HG03175 (cell line): ENCODE data around the gene ACAD10.
"Not testable (repeated sequence)": the region's sequence is repeated elsewhere in the genome, so short reads cannot be mapped to it uniquely, and the experiment has no call there.

Source experiments
- ATAC-seq: cut with Tn5 transposase; IDR thresholded peaks from one replicate; pipeline ENCODE4 v1.9.1; 2021; ENCODE audit warnings: mild to moderate bottlenecking, moderate library complexity; ENCODE audit not compliant: unreplicated experiment

ACAD10 gene

DNA sequence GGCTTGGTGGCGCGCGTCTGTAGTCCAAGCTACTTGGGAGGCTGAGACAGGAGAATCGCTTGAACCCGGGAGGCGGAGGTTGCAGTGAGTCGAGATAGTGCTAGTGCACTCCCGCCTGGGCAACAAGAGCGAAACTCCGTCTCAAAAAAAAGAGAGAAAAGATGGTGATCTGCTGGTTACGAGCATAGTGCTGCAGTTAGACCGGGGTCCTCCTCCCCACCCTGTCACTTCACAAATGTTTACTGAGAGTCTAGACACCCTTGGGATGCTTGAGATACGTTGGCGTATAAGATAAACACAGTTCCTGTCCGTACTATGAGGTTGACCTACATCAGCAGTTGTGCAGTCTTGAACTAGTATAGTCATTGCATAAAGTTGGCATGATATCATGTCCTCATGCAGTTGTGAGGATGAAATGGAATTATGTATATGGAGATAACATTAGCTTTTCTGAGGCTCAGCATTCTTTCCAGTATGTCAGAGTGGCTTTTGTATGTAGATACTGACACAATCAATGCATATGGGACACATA, 787 bp downstream of the ACAD10 start:
- ATAC-seq = no peak

DNA sequence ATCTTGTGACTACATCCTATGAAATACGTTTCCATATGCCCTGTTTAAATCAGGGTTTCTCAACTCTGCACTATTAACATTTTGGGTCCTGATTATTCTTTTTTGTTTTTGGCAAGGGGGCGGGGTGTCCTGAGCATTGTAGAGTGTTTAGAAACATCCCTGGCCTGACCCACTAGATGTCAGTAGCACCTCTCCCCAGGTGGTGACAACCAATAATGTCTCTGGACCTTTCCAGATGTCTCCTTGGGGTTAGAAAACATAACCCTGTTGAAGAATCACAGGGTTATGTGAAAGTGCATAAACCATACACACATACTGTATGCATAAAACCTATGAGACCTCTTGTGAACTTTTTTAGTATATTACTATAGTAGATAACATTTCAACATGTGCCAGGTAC, 1.4 kb downstream of the ACAD10 start:
- ATAC-seq = peak; percentile 34

DNA sequence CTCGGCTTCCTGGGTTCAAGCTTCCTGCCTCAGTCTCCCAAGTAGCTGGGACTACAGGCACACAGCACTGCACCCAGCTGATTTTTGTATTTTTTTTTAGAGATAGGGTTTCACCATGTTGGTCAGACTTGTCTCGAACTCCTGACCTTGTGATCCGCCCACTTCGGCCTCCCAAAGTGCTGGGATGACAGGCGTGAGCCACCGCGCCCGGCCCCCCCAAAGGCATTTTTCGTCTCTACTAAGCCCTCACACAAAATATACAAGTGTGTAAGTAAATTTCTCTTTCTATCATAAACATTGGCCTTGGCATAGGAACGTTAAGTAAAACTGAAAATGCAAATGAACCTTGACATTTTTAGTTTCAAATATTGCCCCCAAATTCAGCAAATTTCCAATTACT, 2.1 kb downstream of the ACAD10 start:
- ATAC-seq = no peak

DNA sequence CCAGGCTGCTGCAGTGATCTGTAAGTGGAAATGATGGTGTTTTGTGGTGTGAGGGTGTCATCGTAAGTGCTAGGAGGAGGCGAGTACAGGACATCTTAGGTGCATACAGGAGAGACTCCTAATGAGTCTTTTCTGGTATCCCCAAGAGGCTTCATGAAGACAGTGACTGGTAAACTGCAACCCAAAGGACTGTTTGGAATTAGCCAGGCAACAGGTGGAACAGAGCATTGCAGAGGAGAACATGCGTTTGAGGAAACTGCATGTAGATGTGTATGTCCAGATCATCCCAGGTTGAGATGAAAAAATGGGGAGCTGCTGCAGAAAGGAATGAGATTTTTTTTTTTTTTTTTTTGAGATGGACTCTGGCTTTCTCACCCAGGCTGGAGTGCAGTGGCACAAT, 5.4 kb downstream of the ACAD10 start:
- no peak for ATAC-seq

DNA sequence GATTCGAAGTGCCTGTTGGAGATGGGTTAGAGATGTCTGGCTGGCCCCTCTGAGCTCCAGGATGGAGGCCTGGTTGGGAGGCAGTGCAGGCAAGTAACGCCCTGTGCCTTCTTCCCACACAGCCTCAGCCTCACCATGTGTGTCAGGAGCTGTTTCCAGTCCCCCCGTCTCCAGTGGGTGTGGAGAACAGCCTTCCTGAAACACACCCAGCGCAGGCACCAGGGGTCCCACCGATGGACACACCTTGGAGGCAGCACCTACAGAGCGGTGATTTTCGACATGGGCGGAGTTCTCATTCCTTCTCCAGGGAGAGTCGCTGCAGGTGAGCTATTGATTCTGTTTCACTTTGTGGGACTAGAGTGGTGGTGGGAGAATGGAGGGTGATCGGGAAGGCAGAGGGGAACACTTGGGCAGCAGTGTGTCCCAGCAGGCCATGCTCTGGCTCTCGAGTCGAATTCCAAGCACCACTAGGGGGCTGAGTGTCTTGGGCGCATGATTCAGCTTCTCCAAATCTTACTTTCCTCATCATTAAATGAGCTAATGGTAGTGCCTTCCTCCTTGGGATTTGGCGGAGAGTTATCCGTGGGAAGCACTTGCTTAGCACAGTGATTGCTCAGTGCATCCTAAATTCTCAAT, 6.8 kb downstream of the ACAD10 start:
- ATAC-seq = no peak

DNA sequence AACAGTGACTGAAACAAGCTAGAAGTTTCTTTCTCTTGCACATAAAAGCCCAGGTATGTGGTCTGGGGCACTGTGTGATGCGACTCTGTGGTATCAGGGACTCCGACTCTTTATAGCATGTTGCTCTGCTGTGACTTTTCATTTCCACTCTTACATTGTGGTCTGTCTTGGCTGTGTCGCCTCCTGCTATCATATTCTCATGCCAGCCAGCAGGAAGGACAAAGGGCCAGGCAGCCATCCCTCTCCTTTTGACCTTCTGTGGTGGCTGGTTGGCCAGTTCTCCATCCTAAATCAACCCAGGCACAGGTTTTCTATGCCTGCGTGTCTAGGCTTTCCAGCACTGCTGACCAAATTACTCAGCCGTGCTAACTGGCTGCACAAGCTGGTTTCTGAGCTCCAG, 8.0 kb downstream of the ACAD10 start:
- no peak for ATAC-seq

DNA sequence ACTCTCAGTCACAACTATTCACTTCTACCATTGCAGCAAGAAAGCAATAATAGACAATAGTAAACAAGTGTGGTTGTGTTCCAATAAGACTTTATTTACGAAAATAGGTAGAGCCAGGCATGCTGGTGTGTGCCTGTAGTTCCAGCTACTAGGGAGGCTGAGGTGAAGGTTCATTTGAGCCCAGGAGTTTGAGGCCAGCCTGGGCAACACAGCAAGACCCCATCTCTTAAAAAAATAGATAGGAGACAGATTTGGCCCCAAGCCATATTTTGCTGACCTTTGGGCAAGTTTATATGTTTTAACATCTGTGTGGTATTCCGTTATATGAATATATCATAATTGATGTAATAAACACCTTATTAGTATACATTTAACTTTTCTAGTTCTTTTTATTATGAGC, 14.1 kb downstream of the ACAD10 start:
- no peak for ATAC-seq

DNA sequence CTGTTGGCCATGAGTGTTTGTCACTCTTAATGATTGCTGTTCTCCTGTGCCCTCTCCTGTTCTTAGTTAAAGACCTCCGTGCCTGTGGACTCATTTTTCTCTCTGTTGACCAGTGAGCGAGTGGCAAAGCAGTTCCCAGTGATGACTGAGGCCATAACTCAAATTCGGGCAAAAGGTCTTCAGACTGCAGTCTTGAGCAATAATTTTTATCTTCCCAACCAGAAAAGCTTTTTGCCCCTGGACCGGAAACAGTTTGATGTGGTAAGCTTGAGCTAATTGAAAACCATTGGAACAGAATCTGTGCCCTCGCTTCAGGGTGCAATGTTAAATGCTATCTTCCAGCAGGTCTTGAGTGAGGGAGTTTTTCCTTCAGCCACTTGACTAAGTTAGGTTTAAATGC, 19.8 kb downstream of the ACAD10 start:
- no peak for ATAC-seq

DNA sequence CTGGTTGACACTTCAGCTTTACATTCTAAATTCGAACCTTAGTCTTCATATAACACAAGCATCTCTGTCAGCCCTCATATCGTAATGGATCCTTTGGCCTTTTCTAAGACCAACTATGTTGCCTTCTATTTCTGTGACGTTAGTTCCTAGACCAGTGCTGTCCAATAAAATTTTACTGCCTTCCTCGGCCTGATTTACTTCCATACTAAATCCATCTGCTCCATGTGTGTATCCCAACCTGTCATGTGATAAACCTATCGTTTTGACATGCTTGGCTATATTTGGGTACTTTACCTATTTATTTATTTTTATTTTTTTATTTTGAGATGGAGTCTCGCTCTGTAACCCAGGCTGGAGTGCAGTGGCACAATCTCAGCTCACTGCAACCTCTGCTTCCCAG, 20.3 kb downstream of the ACAD10 start:
- ATAC-seq = no peak

DNA sequence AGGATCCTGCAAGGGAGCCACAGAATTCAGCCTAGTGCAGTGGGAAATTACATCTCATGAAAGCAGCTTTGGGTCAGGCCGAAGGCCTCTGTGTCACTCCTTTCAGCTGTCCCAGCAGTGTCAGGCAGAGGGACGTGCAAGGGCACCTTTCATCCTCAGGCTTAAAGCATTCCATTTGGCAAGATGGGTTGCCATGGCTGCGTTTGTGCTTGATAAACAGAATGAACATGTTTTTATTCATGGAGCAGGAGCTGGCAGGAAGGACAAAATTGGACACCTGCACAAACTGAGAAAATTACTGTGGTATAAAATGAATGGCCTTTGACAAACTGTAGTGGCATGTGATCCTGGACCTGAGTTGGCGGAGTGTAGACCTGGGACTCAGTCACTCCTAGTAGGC, 29.4 kb downstream of the ACAD10 start:
- ATAC-seq = no peak

DNA sequence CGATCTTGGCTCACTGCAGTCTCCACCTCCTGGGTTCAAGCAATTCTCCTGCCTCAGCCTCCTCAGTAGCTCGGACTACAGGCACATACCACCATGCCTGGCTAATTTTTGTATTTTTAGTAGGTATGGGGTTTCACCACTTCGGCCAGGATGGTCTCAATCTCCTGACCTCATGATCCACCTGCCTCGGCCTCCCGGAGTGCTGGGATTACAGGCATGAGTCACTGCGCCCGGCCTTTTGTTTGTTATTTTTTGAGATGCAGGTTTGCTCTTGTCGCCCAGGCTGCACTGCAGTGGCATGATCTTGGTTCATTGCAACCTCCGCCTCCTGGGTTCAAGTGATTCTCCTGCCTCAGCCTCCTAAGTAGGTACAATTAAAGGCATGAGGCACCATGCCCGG, 33.5 kb downstream of the ACAD10 start:
- ATAC-seq = not testable (repeated sequence)

DNA sequence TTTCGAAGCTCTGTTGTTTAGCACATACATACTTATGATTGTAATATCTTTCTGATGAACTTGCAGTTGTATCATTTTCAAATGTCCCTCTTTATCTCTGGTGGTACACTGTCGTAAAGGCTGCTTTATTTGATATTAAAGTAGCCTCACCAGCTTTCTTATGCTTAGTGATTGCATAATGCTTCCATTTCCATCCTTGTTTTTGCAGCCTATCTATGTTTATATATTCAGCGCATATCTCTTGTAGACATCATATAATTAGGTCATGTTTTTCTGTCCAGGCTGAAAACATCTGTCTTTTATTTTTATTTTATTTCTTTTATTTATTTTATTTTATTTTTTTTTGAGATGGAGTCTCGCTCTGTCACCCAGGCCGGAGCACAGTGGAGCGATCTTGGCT, 34.6 kb downstream of the ACAD10 start:
- no peak for ATAC-seq

DNA sequence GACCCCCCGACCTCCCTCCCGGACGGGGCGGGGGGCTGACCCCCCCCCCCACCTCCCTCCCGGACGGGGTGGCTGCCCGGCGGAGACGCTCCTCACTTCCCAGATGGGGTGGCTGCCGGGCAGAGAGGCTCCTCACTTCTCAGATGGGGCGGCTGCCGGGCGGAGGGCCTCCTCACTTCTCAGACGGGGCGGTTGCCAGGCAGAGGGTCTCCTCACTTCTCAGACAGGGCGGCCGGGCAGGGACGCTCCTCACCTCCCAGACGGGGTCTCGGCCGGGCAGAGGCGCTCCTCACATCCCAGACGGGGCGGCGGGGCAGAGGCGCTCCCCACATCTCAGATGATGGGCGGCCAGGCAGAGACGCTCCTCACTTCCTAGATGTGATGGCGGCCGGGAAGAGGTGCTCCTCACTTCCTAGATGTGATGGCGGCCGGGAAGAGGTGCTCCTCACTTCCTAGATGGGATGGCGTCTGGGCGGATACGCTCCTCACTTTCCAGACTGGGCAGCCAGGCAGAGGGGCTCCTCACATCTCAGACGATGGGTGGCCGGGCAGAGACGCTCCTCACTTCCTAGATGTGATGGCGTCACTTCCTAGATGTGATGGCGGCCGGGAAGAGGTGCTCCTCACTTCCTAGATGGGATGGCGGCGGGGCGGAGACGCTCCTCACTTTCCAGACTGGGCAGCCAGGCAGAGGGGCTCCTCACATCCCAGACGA, 38.0 kb downstream of the ACAD10 start:
- ATAC-seq = not testable (repeated sequence)

DNA sequence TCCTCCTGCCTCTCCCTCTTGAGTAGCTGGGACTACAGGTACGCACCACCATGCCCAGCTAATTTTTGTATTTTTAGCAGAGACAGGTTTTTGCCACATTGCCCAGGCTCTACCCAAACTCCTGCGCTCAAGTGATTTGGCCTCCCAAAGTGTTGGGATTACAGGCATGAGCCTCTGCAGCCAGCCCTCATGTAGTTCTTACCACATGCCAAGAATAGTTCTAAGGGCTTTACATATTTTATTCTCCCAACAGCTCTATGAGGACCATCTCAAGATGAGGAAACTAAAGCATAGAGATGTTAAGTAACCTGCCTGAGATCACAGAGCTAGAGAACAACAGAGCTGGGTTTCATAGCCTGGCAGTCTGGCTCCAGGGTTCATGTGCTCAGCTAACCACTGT, 42.9 kb downstream of the ACAD10 start:
- no peak for ATAC-seq

DNA sequence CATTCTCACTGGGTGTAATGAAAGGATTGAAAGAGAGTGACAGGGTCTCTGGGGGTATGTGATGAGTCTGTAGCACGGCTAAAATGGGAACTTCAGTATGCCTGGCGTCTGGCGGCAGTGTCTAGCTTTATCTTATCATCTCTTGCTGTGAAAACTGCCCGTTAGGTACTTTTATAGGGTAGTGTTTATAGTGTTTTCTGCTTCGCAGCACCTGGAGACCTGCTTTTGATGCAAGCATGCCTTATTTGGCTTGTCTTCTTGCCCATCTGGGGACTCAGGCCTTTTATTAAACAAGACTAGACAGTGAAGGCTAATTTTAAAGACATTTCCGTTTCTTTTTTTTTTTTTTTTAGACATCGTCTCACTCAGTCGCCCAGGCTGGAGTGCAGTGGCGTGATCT, 44.6 kb downstream of the ACAD10 start:
- ATAC-seq = no peak

DNA sequence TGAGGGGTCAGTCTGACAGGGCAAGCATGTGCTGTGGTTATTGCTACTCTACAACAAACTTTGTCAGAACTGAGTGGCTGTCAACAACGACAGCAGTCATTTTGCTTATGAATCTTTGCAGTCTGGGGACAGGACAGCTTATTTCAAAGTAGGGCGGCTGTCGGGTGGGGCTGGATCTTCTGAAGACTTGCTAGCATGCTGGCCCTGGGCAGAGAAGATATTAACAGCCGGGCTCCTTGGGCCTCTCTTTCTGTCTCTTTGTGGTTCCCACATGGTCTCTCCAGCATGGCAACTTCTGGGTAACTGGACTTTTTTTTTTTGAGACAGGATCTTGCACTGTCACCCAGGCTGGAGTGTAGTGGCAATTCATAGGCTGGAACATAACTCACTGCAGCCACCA, 46.9 kb downstream of the ACAD10 start:
- no peak for ATAC-seq

DNA sequence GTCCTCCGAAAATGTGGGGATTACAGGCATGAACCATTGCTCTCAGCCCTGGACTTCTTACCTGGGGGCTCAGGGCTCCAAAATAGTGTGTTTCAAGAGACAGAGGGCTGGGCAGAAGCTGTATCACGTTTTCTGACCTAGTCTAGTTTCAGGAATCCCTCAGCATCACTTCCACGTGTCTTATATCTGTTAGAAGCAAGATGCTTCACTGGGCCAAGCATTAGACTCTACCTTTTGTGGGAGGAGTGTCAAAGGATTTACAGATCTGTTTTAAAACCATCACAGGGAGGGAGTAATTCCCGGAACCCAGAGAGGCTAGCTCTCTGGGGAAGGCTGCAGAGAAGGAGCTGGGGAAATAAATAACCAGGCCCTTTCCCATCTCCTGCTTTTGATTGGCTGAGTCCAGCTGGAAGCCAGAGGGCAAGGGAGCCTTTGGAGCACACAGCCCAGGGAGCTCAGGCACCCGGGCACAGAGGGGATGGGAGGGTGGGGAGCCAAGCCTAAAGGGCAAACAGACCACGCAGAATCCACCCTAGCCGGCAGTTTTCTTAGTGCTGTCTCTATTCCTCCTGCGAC, 47.6 kb downstream of the ACAD10 start:
- ATAC-seq = no peak

DNA sequence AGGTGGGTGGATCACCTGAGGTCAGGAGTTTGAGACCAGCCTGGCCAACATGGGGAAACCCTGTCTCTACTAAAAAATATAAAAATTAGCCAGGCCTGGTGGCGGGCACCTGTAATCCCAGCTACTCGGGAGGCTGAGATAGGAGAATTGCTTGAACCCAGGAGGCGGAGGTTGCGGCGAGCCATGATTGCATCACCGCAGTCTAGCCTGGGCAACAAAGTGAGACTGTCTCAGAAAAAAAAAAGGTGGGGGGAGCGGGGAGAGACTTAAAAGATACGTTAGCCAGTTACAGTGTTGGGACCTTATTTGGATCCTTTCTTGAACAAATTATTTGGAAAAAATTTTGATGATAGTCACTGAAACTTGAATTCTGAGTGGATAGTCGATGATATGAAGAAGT, 53.7 kb downstream of the ACAD10 start:
- not testable (repeated sequence) for ATAC-seq

DNA sequence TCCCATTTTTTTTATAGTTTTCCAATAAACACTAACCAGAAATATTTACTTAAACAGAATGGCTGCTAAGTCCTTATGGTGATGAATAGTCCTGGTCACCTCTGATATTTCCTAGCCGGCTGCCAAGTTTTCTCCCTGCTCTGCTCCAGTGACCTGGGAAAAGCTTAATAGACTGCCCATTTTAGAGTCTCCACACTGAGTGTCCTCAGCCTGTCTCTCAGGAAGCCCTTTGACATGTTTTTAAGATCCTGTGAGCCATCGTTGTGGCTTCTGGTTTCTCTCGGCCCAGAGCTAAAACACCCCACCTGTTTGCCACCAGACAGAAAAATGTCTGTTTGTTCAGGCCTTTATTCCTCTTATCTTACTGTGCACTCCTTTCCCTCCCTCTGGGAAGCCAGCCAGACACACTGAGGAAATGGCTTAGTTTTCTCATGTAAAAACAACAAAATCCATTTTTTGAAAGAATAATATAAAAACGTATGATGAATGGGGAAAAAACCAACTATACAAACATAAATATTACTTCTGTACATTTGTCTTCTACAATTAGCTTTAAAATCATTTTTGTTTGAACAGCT, 55.5 kb downstream of the ACAD10 start:
- ATAC-seq = no peak

DNA sequence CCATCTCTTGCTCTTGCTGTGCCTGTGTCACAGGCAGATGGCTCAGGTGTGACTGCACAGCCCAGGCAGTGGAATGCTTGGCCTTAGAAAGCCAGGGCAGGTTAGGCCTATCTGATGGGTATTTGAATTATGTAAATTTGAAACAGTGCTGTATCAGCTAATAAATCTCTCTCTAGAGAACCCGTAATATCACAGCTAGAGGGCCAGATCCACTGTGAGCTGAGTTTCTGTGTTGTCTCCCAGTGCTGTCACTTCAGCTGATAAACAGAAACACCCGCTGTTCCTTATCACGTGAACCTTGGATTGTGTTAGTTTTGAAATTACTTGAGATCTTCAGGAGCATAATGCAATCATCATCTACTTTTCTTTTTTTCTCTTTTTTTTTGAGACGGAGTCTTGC, 59.4 kb downstream of the ACAD10 start:
- ATAC-seq = no peak

DNA sequence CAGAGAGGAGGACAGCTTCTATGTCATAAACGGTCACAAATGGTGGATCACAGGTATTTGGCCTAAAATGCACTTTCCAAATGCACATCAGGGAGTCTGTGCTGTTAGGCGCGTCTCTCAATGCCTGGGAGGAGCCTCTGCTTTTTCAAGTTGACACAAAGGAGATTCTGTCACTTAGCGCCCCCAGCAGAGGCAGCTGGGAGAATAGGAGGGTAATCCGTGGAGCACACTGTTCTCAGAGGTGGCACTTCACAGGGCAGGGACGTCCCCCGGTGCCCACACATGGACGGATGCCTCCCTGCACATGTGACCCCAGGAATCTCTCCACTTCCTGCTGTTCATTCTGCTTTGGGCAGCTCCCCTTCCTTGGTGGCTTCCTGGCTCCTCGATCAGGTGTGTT, 61.5 kb downstream of the ACAD10 start:
- ATAC-seq = no peak

DNA sequence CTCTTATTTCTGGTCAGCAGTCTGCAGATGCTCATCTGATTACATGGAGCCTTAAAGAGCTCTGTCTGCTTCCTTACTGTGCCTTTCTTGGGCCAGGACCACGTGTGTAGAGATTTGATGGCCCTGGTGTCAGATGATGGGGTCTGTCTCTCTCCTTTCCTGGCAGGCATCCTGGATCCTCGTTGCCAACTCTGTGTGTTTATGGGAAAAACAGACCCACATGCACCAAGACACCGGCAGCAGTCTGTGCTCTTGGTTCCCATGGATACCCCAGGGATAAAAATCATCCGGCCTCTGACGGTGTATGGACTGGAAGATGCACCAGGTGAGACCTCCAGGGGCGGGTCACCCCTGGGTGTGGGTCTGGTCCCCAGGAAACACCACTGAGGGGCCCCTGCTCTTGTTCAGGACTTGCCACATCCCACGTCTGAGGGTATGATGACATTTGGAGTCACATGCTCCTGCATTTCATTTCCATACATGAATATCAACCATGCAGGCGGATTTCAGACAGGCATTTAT, 62.4 kb downstream of the ACAD10 start:
- no peak for ATAC-seq
